Cardiac muscle cell (in vitro differentiated cells and primary cell): ENCODE results near the gene ADGRL3. TPM values are rescaled to one million over a fixed set of nuclear protein-coding genes. Genes with fewer than 3 reads are reported as not detected.
A peak's percentile ranks its signal among the peaks of the same experiment; 100 is the strongest.
"Not testable (repeated sequence)": the region's sequence is repeated elsewhere in the genome, so short reads cannot be mapped to it uniquely, and the experiment has no call there.

ENCODE experiments used
- DNase-seq, 2 donors: peaks; one replicate each; pipeline versions ENCODE4 v3.0.0 to v3.0.0-alpha.2; 2010 to 2017; ENCODE audit warnings: low read depth in 1 of 2, low spot score in 1 of 2
- H3K27ac ChIP-seq: fragments of 200-600 bp; sonication (generic); 2 replicates; pipeline ENCODE4 v1.5.1; 2016
- H3K27me3 ChIP-seq: fragments of 200-600 bp; sonication (generic); 2 replicates; pipeline ENCODE4 v1.6.0; 2016; ENCODE audit warnings: control low read depth
- H3K36me3 ChIP-seq: fragments of 200-600 bp; sonication (generic); 2 replicates; pipeline ENCODE4 v1.5.1; 2016; ENCODE audit warnings: control low read depth
- H3K4me1 ChIP-seq: fragments of 200-600 bp; sonication (generic); 2 replicates; pipeline ENCODE4 v1.8.1; 2017; ENCODE audit warnings: low read depth, mild to moderate bottlenecking, mixed run types
- H3K4me3 ChIP-seq: fragments of 200-600 bp; sonication (generic); 2 replicates; pipeline ENCODE4 v1.5.1; 2016; ENCODE audit warnings: mild to moderate bottlenecking
- H3K9me3 ChIP-seq: fragments of 200-600 bp; sonication (generic); 2 replicates; pipeline ENCODE4 v1.5.1; 2017; ENCODE audit warnings: low read depth, mild to moderate bottlenecking, control low read depth
- polyA plus RNA-seq: library from polyadenylated mRNA; unstranded; fragments of >200 nt; fragmentation: Nextera tagmentation; extraction: Ambion mirVana; gene quantifications from 2 replicates; pipeline ENCODE4 v1.2.1, GENCODE V29; 2016
- total RNA-seq: library from RNA; depleted of rRNA; stranded (reverse); fragments of >200 nt; gene quantifications from 2 replicates; pipeline ENCODE4 v1.2.3, GENCODE V29; 2016
- TF ChIP-seq, protein P1 (sequence below): IDR thresholded peaks from 2 replicates; pipeline ENCODE4 v1.5.1; 2012; ENCODE audit warnings: low read depth, mild to moderate bottlenecking, low read length

ADGRL3 gene
- total and polyA plus RNA-seq, 2 experiments from 2014 or later, result 2.4 to 4.8 TPM

DNA sequence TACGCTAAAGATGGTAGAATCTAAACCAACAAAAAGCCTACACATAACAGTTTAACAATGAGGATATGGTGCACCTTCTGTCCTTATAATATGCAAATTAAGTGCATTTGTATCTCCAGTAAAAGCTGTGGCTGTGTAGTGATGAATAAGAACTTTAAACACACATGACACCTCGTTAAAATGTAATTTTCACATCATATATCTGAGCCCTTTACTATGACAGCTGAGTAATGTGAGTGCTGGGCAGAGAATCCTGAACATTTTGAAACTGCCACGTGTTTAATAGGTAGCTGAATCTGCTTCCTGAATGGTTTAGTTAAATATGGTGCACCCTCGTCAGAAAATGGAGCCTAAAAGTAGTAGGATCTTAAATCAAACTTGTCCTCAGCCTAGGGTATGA, 540.8 kb downstream of the ADGRL3 start:
- H3K27ac ChIP-seq, result no peak overlapping the region
- H3K9me3 ChIP-seq, result no peaks in the 10 kb centered on the region
- peaks cover 8% of the 10 kb centered on the region for H3K4me1 ChIP-seq
- no peak for DNase-seq
- H3K36me3 ChIP-seq, result no peaks in the 10 kb centered on the region
- H3K27me3 ChIP-seq, result no peaks in the 10 kb centered on the region
- TF ChIP-seq, protein P1, sequence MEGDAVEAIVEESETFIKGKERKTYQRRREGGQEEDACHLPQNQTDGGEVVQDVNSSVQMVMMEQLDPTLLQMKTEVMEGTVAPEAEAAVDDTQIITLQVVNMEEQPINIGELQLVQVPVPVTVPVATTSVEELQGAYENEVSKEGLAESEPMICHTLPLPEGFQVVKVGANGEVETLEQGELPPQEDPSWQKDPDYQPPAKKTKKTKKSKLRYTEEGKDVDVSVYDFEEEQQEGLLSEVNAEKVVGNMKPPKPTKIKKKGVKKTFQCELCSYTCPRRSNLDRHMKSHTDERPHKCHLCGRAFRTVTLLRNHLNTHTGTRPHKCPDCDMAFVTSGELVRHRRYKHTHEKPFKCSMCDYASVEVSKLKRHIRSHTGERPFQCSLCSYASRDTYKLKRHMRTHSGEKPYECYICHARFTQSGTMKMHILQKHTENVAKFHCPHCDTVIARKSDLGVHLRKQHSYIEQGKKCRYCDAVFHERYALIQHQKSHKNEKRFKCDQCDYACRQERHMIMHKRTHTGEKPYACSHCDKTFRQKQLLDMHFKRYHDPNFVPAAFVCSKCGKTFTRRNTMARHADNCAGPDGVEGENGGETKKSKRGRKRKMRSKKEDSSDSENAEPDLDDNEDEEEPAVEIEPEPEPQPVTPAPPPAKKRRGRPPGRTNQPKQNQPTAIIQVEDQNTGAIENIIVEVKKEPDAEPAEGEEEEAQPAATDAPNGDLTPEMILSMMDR, result no peak
- H3K4me3 ChIP-seq, result no peak overlapping the region

DNA sequence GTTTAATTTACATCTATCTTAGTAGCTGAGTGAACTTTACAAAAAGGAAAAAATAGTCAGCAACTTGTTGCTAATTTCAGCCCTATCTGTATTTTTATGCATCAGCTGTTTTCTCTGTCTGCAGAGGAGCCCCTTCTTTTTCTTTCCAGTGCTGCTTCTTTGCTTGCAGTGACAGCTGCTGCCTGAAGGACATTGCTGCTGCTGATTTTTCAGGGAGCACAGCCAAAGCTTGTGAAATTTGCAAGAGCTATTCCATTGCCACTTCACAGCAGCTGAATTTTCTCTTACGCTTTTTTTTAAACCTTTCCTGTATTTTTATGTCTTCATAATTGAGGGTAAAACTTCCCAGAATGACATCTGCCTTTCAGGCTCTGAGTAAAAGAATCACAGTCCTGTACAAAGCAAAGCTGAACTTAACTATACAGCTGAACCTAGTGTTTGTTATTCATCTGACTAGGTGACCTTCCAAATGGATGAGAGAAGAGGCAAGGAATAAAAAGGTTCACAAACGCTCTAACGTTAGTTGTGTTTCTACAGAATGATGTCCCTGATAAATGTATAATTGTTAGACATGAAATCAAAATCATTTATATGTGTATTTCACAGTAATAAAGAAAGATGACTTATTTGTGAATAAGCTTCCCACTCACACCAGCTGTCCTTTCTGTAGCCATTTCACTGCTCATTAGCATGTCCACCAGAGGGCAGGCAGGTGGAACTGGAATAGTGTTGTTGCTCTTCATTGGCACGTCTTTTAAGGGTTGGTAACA, 541.4 kb downstream of the ADGRL3 start:
- Histone ChIP-seq H3K4me1 (peaks cover 8% of the 10 kb centered on the region), H3K27ac (no peak overlapping the region), H3K36me3 (no peaks in the 10 kb centered on the region), H3K9me3 (no peaks in the 10 kb centered on the region), H3K27me3 (no peaks in the 10 kb centered on the region), H3K4me3 (no peak overlapping the region)
- TF ChIP-seq, protein P1, result peak; percentile 35
- peak; percentile 25 to 33 for DNase-seq

DNA sequence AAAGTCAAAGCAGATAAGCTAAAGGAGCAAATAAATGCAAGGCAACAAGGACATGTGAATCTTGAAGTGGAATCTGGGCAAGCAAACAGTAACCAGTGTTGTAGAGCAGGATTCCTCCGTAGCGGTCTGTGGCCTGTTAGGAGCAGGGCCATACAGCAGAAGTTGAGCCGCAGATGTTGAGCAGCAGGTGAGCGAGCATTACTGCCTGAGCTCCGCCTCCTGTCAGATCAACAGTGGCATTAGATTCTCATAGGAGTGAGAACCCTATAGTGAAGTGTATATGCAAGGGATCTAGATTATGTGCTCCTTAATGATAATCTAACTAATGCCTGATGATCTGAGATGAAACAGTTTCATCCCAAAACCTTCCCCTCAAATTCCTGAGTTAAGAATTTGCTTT, 550.7 kb downstream of the ADGRL3 start:
- Histone ChIP-seq H3K36me3 (no peaks in the 10 kb centered on the region), H3K4me3 (no peak overlapping the region), H3K27ac (no peak overlapping the region), H3K9me3 (no peaks in the 10 kb centered on the region), H3K4me1 (no peaks in the 10 kb centered on the region), H3K27me3 (no peaks in the 10 kb centered on the region)
- TF ChIP-seq, protein P1, result no peak
- no peak for DNase-seq

DNA sequence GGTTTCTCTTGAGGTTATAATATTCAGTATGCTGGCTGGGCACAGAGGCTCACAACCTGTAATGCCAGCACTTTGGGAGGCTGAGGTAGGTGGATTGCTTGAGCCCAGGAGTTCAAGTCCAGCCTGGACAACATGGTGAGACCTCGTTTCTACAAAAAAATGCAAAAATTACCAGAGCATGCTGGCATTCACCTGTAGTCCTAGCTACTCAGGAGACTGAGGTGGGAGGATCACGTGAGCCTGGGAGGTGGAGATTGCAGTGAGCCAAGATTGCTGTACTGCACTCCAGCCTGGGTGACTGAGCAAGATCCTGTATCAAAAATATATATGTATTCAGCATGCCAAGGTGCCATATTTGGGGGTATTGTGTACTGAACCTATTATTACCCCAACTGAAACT, 552.5 kb downstream of the ADGRL3 start:
- H3K36me3 ChIP-seq, result no peaks in the 10 kb centered on the region
- H3K4me1 ChIP-seq, result no peaks in the 10 kb centered on the region
- no peaks in the 10 kb centered on the region for H3K27me3 ChIP-seq
- no peaks in the 10 kb centered on the region for H3K9me3 ChIP-seq
- DNase-seq, result no peak
- TF ChIP-seq, protein P1, result no peak
- H3K4me3 ChIP-seq, result no peak overlapping the region
- H3K27ac ChIP-seq, result no peak overlapping the region

DNA sequence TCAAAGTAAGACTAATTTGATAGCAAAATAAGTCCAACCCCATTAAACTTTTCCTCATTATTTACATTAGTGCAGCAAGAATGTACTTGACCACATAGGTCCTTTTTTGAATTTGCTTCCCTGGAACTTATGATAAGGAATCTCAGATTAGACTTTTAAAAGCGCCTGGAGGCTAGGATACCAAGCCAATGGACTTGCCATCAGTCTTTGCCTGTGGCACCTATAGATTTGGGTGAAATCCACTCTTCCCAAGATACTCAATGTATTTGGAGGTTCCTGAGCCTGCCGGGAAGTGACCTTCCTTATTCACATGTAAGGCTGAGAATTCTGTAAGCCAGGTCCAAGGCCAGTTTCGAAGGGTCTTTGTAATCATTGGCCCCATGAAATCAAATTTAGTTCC, 553.6 kb downstream of the ADGRL3 start:
- Histone ChIP-seq H3K9me3 (no peaks in the 10 kb centered on the region), H3K36me3 (no peaks in the 10 kb centered on the region), H3K4me3 (no peak overlapping the region), H3K27ac (no peak overlapping the region), H3K4me1 (no peaks in the 10 kb centered on the region), H3K27me3 (no peaks in the 10 kb centered on the region)
- TF ChIP-seq, protein P1, result no peak
- no peak for DNase-seq

DNA sequence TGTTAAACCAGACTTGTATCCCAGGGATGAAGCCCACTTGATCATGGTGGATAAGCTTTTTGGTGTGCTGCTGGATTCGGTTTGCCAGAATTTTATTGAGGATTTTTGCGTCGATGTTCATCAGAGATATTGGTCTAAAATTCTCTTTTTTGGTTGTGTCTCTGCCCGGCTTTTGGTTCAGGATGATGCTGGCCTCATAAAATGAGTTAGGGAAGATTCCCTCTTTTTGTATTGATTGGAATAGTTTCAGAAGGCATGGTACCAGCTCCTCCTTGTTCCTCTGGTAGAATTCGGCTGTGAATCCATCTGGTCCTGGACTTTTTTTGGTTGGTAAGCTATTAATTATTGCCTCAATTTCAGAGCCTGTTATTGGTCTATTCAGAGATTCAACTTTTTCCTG, 556.8 kb downstream of the ADGRL3 start:
- not testable (repeated sequence) for DNase-seq, H3K4me1 ChIP-seq, H3K27ac ChIP-seq, H3K9me3 ChIP-seq, H3K4me3 ChIP-seq, H3K36me3 ChIP-seq, H3K27me3 ChIP-seq

DNA sequence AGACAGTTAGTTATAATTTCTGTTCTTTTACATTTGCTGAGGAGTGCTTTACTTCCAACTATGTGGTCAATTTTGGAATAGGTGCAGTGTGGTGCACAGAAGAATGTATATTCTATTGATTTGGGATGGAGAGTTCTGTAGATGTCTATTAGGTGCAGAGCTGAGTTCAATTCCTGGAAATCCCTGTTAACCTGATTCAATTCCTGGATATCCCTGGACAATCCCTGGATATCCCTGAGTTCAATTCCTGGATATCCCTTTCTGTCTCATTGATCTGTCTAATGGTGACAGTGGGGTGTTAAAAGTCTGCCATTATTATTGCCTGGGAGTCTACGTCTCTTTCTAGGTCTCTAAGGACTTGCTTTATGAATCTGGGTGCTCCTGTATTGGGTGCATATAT, 557.9 kb downstream of the ADGRL3 start:
- not testable (repeated sequence) for H3K4me1 ChIP-seq, H3K36me3 ChIP-seq, H3K9me3 ChIP-seq, H3K27ac ChIP-seq, DNase-seq, H3K4me3 ChIP-seq, H3K27me3 ChIP-seq

DNA sequence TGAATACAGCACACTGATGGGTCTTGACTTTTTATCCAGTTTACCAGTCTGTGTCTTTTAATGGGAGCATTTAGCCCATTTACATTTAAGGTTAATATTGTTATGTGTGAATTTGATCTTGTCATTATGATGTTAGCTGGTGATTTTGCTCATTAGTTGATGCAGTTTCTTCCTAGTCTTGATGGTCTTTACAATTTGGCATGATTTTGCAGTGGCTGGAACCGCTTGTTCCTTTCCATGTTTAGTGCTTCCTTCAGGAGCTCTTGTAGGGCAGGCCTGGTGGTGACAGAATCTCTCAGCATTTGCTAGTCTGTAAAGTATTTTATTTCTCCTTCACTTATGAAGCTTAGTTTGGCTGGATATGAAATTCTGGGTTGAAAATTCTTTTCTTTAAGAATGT, 558.5 kb downstream of the ADGRL3 start:
- H3K27me3 ChIP-seq, H3K4me1 ChIP-seq, H3K4me3 ChIP-seq, H3K27ac ChIP-seq, H3K9me3 ChIP-seq, DNase-seq, H3K36me3 ChIP-seq: not testable (repeated sequence)

DNA sequence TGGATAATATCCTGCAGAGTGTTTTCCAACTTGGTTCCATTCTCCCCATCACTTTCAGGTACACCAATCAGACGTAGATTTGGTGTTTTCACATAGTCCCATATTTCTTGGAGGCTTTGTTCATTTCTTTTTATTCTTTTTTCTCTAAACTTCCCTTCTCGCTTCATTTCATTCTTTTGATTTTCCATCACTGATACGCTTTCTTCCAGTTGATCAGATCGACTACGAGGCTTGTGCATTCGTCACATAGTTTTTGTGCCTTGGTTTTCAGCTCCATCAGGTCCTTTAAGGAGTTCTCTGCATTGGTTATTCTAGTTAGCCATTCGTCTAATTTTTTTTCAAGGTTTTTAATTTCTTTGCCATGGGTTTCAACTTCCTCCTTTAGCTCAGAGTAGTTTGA, 559.1 kb downstream of the ADGRL3 start:
- not testable (repeated sequence) for DNase-seq, H3K4me1 ChIP-seq, H3K36me3 ChIP-seq, H3K4me3 ChIP-seq, H3K27ac ChIP-seq, H3K9me3 ChIP-seq, H3K27me3 ChIP-seq
